HEK293 (cell line): ENCODE measurements around the gene KLK15.

Experiments used
- KLF10 ChIP-seq: fragments of 450-650 bp; IDR thresholded peaks from 2 replicates; pipeline ENCODE4 v1.5.1; 2018; ENCODE audit warnings: missing biosample characterization, mild to moderate bottlenecking, missing genetic modification characterization
- KLF7 ChIP-seq: fragments of 450-650 bp; formaldehyde crosslinking; IDR thresholded peaks from 2 replicates; pipeline ENCODE4 v1.5.1; 2016; ENCODE audit warnings: missing biosample characterization, missing genetic modification characterization, borderline replicate concordance
- SCRT1 ChIP-seq: fragments of 450-650 bp; formaldehyde crosslinking; IDR thresholded peaks from 2 replicates; pipeline ENCODE4 v1.5.1; 2016; ENCODE audit warnings: missing biosample characterization, missing genetic modification characterization, borderline replicate concordance
- SP7 ChIP-seq: fragments of 450-650 bp; formaldehyde crosslinking; IDR thresholded peaks from 2 replicates; pipeline ENCODE4 v1.5.1; 2016; ENCODE audit warnings: missing biosample characterization, missing genetic modification characterization
- WT1 ChIP-seq: fragments of 450-650 bp; formaldehyde crosslinking; IDR thresholded peaks from 2 replicates; pipeline ENCODE4 v1.5.1; 2016; ENCODE audit warnings: missing biosample characterization, missing genetic modification characterization
- ZBTB1 ChIP-seq: fragments of 450-650 bp; formaldehyde crosslinking; IDR thresholded peaks from 2 replicates; pipeline ENCODE4 v1.5.1; 2016; ENCODE audit warnings: missing biosample characterization, missing genetic modification characterization
- ZFP37 ChIP-seq: fragments of 450-650 bp; formaldehyde crosslinking; IDR thresholded peaks from 2 replicates; pipeline ENCODE4 v1.5.1; 2016; ENCODE audit warnings: missing biosample characterization, missing genetic modification characterization
- ZNF10 ChIP-seq: fragments of 450-650 bp; formaldehyde crosslinking; IDR thresholded peaks from 2 replicates; pipeline ENCODE4 v1.5.1; 2017; ENCODE audit warnings: missing biosample characterization, missing genetic modification characterization
- ZNF132 ChIP-seq: fragments of 450-650 bp; formaldehyde crosslinking; IDR thresholded peaks from 2 replicates; pipeline ENCODE4 v1.5.1; 2017; ENCODE audit warnings: missing biosample characterization, missing genetic modification characterization, borderline replicate concordance
- ZNF157 ChIP-seq: fragments of 450-650 bp; formaldehyde crosslinking; IDR thresholded peaks from 2 replicates; pipeline ENCODE4 v1.5.1; 2016; ENCODE audit warnings: missing biosample characterization, missing genetic modification characterization
- ZNF239 ChIP-seq: fragments of 450-650 bp; formaldehyde crosslinking; IDR thresholded peaks from 2 replicates; pipeline ENCODE4 v1.5.1; 2016; ENCODE audit warnings: missing biosample characterization, missing genetic modification characterization
- ZNF423 ChIP-seq: fragments of 450-650 bp; formaldehyde crosslinking; IDR thresholded peaks from 2 replicates; pipeline ENCODE4 v1.5.1; 2016; ENCODE audit warnings: missing biosample characterization, missing genetic modification characterization
- ZNF510 ChIP-seq: fragments of 450-650 bp; formaldehyde crosslinking; IDR thresholded peaks from 2 replicates; pipeline ENCODE4 v1.5.1; 2018; ENCODE audit warnings: mild to moderate bottlenecking, missing genetic modification characterization, missing biosample characterization; ENCODE audit not compliant: insufficient replicate concordance
- ZNF514 ChIP-seq: fragments of 450-650 bp; formaldehyde crosslinking; IDR thresholded peaks from 2 replicates; pipeline ENCODE4 v1.5.1; 2016; ENCODE audit warnings: missing biosample characterization, missing genetic modification characterization
- ZNF707 ChIP-seq: fragments of 450-650 bp; formaldehyde crosslinking; IDR thresholded peaks from 2 replicates; pipeline ENCODE4 v1.5.1; 2016; ENCODE audit warnings: missing biosample characterization, missing genetic modification characterization
- ZNF747 ChIP-seq: fragments of 450-650 bp; formaldehyde crosslinking; IDR thresholded peaks from 2 replicates; pipeline ENCODE4 v1.5.1; 2016; ENCODE audit warnings: missing biosample characterization, missing genetic modification characterization
- ZNF785 ChIP-seq: fragments of 450-650 bp; formaldehyde crosslinking; IDR thresholded peaks from 2 replicates; pipeline ENCODE4 v1.5.1; 2016; ENCODE audit warnings: missing biosample characterization, missing genetic modification characterization
- ZSCAN23 ChIP-seq: fragments of 450-650 bp; formaldehyde crosslinking; IDR thresholded peaks from 2 replicates; pipeline ENCODE4 v1.5.1; 2016; ENCODE audit warnings: missing biosample characterization, missing genetic modification characterization
- ZSCAN30 ChIP-seq: fragments of 450-650 bp; IDR thresholded peaks from 2 replicates; pipeline ENCODE4 v1.5.1; 2018; ENCODE audit warnings: missing biosample characterization, mild to moderate bottlenecking, missing genetic modification characterization, moderate library complexity
- TF ChIP-seq, protein P1 (sequence below): fragments of 450-650 bp; formaldehyde crosslinking; IDR thresholded peaks from 2 replicates; pipeline ENCODE4 v1.5.1; 2016; ENCODE audit warnings: missing biosample characterization, missing genetic modification characterization, borderline replicate concordance
- TF ChIP-seq, protein P2 (sequence below): fragments of 450-650 bp; formaldehyde crosslinking; IDR thresholded peaks from 2 replicates; pipeline ENCODE4 v1.5.1; 2016; ENCODE audit warnings: missing biosample characterization, missing genetic modification characterization
- TF ChIP-seq, protein P3 (sequence below): fragments of 450-650 bp; formaldehyde crosslinking; conservative IDR thresholded peaks from 2 replicates; pipeline ENCODE4 v1.5.1; 2016; ENCODE audit warnings: low read depth, missing biosample characterization, missing genetic modification characterization
- TF ChIP-seq, protein P4 (sequence below): fragments of 450-650 bp; formaldehyde crosslinking; IDR thresholded peaks from 2 replicates; pipeline ENCODE4 v1.5.1; 2016; ENCODE audit warnings: missing biosample characterization, missing genetic modification characterization
- TF ChIP-seq, protein P5 (sequence below): fragments of 450-650 bp; formaldehyde crosslinking; IDR thresholded peaks from 2 replicates; pipeline ENCODE4 v1.5.1; 2016; ENCODE audit warnings: missing biosample characterization, missing genetic modification characterization, low read depth
- TF ChIP-seq, protein P6 (sequence below): fragments of 450-650 bp; formaldehyde crosslinking; IDR thresholded peaks from 2 replicates; pipeline ENCODE4 v1.5.1; 2016; ENCODE audit warnings: missing biosample characterization, missing genetic modification characterization
- TF ChIP-seq, protein P7 (sequence below): fragments of 450-650 bp; formaldehyde crosslinking; optimal IDR thresholded peaks from 2 replicates; pipeline ENCODE3; 2016; ENCODE audit warnings: missing biosample characterization, mild to moderate bottlenecking, missing genetic modification characterization

KLK15 gene

DNA sequence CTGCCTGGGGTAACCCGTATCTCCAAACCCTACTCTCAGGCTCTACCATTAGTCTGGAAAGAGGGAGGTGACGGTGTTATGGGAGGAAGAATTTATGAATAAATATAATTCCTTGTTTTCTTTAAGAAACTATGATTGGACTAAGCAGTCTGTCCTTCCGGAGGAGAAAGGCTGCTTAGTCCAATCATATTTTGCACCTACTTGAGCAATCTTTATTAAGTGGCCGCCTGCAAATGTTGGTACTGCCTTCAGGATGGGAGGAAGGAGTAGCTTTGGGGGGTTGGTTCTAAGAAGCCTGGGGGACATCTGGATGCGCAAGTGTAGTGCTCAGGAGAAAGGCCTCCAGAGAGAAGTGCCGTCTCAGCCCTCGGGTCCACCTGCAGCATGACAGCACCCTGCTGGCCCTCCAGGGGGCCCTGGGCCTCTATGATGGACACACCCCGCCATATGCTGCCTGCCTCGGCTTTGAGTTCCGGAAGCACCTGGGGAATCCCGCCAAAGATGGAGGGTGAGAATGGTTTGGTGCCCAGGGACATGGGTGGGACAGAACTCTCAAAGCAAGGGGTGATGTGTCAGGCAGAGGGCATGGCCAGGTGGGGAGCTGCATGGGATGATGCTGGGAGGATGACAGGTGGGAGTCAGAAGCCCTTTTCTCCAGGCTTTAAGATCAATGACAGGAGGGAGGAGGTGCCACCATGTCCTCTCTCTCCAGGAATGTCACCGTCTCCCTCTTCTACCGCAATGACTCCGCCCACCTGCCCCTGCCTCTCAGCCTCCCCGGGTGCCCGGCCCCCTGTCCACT, 39.1 kb downstream of the KLK15 start (continued):
- TF ChIP-seq ZNF747 (tag by site-specific recombination) (no peak), ZSCAN30 (tag by site-specific recombination) (no peak), WT1 (tag by site-specific recombination) (no peak), ZFP37 (tag by site-specific recombination) (no peak), KLF7 (tag by site-specific recombination) (0 out of 2 replicates have a peak, but pooled peaks have one; percentile 19), SCRT1 (tag by site-specific recombination) (no peak), SP7 (tag by site-specific recombination) (peak; percentile 50), ZNF510 (tag by site-specific recombination) (no peak), ZNF157 (tag by site-specific recombination) (no peak), ZNF514 (no peak), ZNF132 (no peak), ZNF10 (tag by site-specific recombination) (no peak), ZNF423 (tag by site-specific recombination) (no peak), ZNF785 (tag by site-specific recombination) (0 out of 2 replicates have a peak, but pooled peaks have one; percentile 8), KLF10 (tag by site-specific recombination) (no peak), ZNF707 (tag by site-specific recombination) (no peak), ZNF239 (no peak), ZSCAN23 (tag by site-specific recombination) (0 out of 2 replicates have a peak, but pooled peaks have one; percentile 18), ZBTB1 (tag by site-specific recombination) (no peak)
- TF ChIP-seq, protein P1, sequence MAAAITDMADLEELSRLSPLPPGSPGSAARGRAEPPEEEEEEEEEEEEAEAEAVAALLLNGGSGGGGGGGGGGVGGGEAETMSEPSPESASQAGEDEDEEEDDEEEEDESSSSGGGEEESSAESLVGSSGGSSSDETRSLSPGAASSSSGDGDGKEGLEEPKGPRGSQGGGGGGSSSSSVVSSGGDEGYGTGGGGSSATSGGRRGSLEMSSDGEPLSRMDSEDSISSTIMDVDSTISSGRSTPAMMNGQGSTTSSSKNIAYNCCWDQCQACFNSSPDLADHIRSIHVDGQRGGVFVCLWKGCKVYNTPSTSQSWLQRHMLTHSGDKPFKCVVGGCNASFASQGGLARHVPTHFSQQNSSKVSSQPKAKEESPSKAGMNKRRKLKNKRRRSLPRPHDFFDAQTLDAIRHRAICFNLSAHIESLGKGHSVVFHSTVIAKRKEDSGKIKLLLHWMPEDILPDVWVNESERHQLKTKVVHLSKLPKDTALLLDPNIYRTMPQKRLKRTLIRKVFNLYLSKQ (tag by site-specific recombination): no peak
- TF ChIP-seq, protein P2, sequence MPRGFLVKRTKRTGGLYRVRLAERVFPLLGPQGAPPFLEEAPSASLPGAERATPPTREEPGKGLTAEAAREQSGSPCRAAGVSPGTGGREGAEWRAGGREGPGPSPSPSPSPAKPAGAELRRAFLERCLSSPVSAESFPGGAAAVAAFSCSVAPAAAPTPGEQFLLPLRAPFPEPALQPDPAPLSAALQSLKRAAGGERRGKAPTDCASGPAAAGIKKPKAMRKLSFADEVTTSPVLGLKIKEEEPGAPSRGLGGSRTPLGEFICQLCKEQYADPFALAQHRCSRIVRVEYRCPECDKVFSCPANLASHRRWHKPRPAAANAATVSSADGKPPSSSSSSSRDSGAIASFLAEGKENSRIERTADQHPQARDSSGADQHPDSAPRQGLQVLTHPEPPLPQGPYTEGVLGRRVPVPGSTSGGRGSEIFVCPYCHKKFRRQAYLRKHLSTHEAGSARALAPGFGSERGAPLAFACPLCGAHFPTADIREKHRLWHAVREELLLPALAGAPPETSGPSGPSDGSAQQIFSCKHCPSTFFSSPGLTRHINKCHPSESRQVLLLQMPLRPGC (tag by site-specific recombination): peak; percentile 69
- TF ChIP-seq, protein P3, sequence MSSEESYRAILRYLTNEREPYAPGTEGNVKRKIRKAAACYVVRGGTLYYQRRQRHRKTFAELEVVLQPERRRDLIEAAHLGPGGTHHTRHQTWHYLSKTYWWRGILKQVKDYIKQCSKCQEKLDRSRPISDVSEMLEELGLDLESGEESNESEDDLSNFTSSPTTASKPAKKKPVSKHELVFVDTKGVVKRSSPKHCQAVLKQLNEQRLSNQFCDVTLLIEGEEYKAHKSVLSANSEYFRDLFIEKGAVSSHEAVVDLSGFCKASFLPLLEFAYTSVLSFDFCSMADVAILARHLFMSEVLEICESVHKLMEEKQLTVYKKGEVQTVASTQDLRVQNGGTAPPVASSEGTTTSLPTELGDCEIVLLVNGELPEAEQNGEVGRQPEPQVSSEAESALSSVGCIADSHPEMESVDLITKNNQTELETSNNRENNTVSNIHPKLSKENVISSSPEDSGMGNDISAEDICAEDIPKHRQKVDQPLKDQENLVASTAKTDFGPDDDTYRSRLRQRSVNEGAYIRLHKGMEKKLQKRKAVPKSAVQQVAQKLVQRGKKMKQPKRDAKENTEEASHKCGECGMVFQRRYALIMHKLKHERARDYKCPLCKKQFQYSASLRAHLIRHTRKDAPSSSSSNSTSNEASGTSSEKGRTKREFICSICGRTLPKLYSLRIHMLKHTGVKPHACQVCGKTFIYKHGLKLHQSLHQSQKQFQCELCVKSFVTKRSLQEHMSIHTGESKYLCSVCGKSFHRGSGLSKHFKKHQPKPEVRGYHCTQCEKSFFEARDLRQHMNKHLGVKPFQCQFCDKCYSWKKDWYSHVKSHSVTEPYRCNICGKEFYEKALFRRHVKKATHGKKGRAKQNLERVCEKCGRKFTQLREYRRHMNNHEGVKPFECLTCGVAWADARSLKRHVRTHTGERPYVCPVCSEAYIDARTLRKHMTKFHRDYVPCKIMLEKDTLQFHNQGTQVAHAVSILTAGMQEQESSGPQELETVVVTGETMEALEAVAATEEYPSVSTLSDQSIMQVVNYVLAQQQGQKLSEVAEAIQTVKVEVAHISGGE (tag by site-specific recombination): 0 out of 2 replicates have a peak, but pooled peaks have one; percentile 4
- TF ChIP-seq, protein P4, sequence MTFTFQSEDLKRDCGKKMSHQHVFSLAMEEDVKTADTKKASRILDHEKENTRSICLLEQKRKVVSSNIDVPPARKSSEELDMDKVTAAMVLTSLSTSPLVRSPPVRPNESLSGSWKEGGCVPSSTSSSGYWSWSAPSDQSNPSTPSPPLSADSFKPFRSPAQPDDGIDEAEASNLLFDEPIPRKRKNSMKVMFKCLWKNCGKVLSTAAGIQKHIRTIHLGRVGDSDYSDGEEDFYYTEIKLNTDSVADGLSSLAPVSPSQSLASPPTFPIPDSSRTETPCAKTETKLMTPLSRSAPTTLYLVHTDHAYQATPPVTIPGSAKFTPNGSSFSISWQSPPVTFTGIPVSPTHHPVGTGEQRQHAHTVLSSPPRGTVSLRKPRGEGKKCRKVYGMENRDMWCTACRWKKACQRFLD (tag by site-specific recombination): no peak
- TF ChIP-seq, protein P5, sequence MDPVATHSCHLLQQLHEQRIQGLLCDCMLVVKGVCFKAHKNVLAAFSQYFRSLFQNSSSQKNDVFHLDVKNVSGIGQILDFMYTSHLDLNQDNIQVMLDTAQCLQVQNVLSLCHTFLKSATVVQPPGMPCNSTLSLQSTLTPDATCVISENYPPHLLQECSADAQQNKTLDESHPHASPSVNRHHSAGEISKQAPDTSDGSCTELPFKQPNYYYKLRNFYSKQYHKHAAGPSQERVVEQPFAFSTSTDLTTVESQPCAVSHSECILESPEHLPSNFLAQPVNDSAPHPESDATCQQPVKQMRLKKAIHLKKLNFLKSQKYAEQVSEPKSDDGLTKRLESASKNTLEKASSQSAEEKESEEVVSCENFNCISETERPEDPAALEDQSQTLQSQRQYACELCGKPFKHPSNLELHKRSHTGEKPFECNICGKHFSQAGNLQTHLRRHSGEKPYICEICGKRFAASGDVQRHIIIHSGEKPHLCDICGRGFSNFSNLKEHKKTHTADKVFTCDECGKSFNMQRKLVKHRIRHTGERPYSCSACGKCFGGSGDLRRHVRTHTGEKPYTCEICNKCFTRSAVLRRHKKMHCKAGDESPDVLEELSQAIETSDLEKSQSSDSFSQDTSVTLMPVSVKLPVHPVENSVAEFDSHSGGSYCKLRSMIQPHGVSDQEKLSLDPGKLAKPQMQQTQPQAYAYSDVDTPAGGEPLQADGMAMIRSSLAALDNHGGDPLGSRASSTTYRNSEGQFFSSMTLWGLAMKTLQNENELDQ (tag by site-specific recombination): no peak
- TF ChIP-seq, protein P6, sequence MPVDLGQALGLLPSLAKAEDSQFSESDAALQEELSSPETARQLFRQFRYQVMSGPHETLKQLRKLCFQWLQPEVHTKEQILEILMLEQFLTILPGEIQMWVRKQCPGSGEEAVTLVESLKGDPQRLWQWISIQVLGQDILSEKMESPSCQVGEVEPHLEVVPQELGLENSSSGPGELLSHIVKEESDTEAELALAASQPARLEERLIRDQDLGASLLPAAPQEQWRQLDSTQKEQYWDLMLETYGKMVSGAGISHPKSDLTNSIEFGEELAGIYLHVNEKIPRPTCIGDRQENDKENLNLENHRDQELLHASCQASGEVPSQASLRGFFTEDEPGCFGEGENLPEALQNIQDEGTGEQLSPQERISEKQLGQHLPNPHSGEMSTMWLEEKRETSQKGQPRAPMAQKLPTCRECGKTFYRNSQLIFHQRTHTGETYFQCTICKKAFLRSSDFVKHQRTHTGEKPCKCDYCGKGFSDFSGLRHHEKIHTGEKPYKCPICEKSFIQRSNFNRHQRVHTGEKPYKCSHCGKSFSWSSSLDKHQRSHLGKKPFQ (tag by site-specific recombination): no peak
- TF ChIP-seq, protein P7, sequence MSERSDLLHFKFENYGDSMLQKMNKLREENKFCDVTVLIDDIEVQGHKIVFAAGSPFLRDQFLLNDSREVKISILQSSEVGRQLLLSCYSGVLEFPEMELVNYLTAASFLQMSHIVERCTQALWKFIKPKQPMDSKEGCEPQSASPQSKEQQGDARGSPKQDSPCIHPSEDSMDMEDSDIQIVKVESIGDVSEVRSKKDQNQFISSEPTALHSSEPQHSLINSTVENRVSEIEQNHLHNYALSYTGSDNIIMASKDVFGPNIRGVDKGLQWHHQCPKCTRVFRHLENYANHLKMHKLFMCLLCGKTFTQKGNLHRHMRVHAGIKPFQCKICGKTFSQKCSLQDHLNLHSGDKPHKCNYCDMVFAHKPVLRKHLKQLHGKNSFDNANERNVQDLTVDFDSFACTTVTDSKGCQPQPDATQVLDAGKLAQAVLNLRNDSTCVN: no peak
